Pulmonary artery endothelial cell (primary cell): ENCODE data around the gene ZNF740. TPM values are rescaled to one million over a fixed set of nuclear protein-coding genes. Genes with fewer than 3 reads are reported as not detected.

ENCODE experiments used
- total RNA-seq: library from RNA; depleted of rRNA; stranded (reverse); fragments of >200 nt; gene quantifications from 2 replicates; pipeline ENCODE4 v1.2.3, GENCODE V29; 2014

Gene ZNF740
- total RNA-seq, 1 donor from 2014 or later = 14.1 TPM

Other genes with a start within 250 kb of the ZNF740 start
- gene KRT18, start 231.6 kb upstream of the ZNF740 start, total RNA-seq = 237 and 375 TPM in 2 replicates
- 1,078 and 1,340 TPM in 2 replicates for gene EIF4B, start 174.3 kb upstream of the ZNF740 start, total RNA-seq
- 14.9 and 27.0 TPM in 2 replicates for gene TNS2, start 130.7 kb upstream of the ZNF740 start, total RNA-seq
- gene SPRYD3, start 101.3 kb upstream of the ZNF740 start, total RNA-seq = 20.0 and 21.8 TPM in 2 replicates
- gene IGFBP6, start 83.1 kb upstream of the ZNF740 start, total RNA-seq = 10.6 and 27.3 TPM in 2 replicates
- not detected in 2 replicates for gene SOAT2, start 77.2 kb upstream of the ZNF740 start, total RNA-seq
- gene CSAD, start 203 bp downstream of the ZNF740 start, total RNA-seq = 4.1 and 4.2 TPM in 2 replicates
- gene ITGB7, start 26.5 kb downstream of the ZNF740 start, total RNA-seq = 0.42 TPM in 1 of 2 replicates, not detected in the other
- gene RARG, start 51.5 kb downstream of the ZNF740 start, total RNA-seq = 4.2 and 7.4 TPM in 2 replicates
- gene ESPL1, start 87.6 kb downstream of the ZNF740 start, total RNA-seq = 6.7 and 14.6 TPM in 2 replicates
- 382 and 446 TPM in 2 replicates for gene PFDN5, start 114.8 kb downstream of the ZNF740 start, total RNA-seq
- 50.5 and 54.3 TPM in 2 replicates for gene MYG1, start 119.0 kb downstream of the ZNF740 start, total RNA-seq
- 36.7 and 44.2 TPM in 2 replicates for gene AAAS, start 140.9 kb downstream of the ZNF740 start, total RNA-seq
- gene SP7, start 155.6 kb downstream of the ZNF740 start, total RNA-seq = not detected in 2 replicates
- 27.4 and 44.1 TPM in 2 replicates for gene SP1, start 199.5 kb downstream of the ZNF740 start, total RNA-seq
- gene AMHR2, start 243.1 kb downstream of the ZNF740 start, total RNA-seq = not detected in 2 replicates